ENCODE measurements around the gene HSP90AA1.

The HSP90AA1 gene

DNA sequence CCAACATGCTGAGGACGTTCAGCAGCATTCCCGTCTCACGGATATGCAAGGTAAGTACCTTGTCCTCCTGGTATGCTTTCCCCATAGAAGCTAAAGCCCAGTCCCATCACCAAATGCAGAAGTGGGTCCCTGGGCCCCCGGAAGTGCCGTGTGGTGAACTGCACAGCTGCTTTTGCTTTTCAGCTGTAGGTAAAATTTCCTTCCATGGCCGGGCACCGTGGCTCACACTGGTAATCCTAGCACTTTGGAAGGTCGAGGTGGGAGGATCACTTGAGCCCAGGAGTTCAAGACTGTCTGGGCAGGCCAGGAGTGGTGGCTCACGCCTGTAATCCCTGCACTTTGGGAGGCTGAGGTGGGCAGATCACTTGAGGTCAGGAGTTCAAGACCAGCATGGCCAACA, 44.1 kb downstream of the HSP90AA1 start:
- no peak overlapping the region for H2AFZ ChIP-seq (ENCODE audit: low read length)
- no peak overlapping the region for H3K4me3 ChIP-seq (ENCODE audit: low read length, poor library complexity, severe bottlenecking)
- no peaks in the 10 kb centered on the region for H3F3A ChIP-seq (ENCODE audit: low read depth)
- H3K9me2 ChIP-seq (replicated peaks; ENCODE audit: low read depth, low read length), result no peaks in the 10 kb centered on the region
- H3K79me2 ChIP-seq (ENCODE audit: insufficient read depth, low read length), result no peaks in the 10 kb centered on the region
- no peaks in the 10 kb centered on the region for H3K9me3 ChIP-seq (ENCODE audit: insufficient read depth, low read depth, low read length)
- H3K9ac ChIP-seq (ENCODE audit: low read depth, low read length, poor library complexity, severe bottlenecking), result no peak overlapping the region
- no peaks in the 10 kb centered on the region for H3K27me3 ChIP-seq (ENCODE audit: insufficient read depth, low read length, poor library complexity, severe bottlenecking)
- H3K36me3 ChIP-seq (ENCODE audit: insufficient read depth, low read length), result peaks cover 87% of the 10 kb centered on the region; the same call in 1 of the 2 replicates
- H4K20me1 ChIP-seq (ENCODE audit: insufficient read depth, low read length, poor library complexity, severe bottlenecking), result no peaks in the 10 kb centered on the region
- no peak overlapping the region for H3K4me2 ChIP-seq (ENCODE audit: low read depth, low read length, poor library complexity, severe bottlenecking)
- TF ChIP-seq, protein P1, sequence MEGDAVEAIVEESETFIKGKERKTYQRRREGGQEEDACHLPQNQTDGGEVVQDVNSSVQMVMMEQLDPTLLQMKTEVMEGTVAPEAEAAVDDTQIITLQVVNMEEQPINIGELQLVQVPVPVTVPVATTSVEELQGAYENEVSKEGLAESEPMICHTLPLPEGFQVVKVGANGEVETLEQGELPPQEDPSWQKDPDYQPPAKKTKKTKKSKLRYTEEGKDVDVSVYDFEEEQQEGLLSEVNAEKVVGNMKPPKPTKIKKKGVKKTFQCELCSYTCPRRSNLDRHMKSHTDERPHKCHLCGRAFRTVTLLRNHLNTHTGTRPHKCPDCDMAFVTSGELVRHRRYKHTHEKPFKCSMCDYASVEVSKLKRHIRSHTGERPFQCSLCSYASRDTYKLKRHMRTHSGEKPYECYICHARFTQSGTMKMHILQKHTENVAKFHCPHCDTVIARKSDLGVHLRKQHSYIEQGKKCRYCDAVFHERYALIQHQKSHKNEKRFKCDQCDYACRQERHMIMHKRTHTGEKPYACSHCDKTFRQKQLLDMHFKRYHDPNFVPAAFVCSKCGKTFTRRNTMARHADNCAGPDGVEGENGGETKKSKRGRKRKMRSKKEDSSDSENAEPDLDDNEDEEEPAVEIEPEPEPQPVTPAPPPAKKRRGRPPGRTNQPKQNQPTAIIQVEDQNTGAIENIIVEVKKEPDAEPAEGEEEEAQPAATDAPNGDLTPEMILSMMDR (conservative IDR thresholded peaks at IDR 0.05; ENCODE audit: low read length), result no peak
- TF ChIP-seq EZH2phosphoT487 (IDR thresholded peaks at IDR 0.05; ENCODE audit: borderline replicate concordance), result no peak
- H3K4me1 ChIP-seq (ENCODE audit: insufficient read depth, low read length, poor library complexity, severe bottlenecking), result no peaks in the 10 kb centered on the region

DNA sequence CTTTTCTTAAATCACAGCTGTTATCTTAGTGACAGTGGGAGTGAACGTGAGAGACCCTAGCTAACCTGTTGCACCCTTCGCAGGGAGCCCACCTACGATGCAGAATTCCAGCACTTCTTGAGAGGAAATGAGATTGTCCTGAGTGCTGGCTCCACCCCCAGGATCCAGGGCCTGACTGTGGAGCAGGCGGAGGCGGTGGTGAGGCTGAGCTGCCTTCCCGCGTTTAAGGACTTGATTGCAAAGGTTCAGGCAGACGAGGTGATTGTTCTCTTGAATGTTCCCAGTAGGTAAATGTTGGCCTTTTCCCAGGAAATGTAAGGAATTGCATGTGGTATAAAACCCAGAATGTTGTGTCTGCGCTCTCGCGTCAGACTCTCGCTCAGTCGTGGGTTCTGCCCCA, 46.7 kb downstream of the HSP90AA1 start:
- peaks cover 96% of the 10 kb centered on the region; the same call in 1 of the 2 replicates for H3K36me3 ChIP-seq (ENCODE audit: insufficient read depth, low read length)
- H3K9me3 ChIP-seq (ENCODE audit: insufficient read depth, low read depth, low read length), result no peaks in the 10 kb centered on the region
- no peaks in the 10 kb centered on the region for H3K79me2 ChIP-seq (ENCODE audit: insufficient read depth, low read length)
- H3K9ac ChIP-seq (ENCODE audit: low read depth, low read length, poor library complexity, severe bottlenecking), result no peak overlapping the region
- H3K4me3 ChIP-seq (ENCODE audit: low read length, poor library complexity, severe bottlenecking), result no peak overlapping the region
- no peaks in the 10 kb centered on the region for H4K20me1 ChIP-seq (ENCODE audit: insufficient read depth, low read length, poor library complexity, severe bottlenecking)
- H3K4me1 ChIP-seq (ENCODE audit: insufficient read depth, low read length, poor library complexity, severe bottlenecking), result no peaks in the 10 kb centered on the region
- no peaks in the 10 kb centered on the region for H3K9me2 ChIP-seq (replicated peaks; ENCODE audit: low read depth, low read length)
- H3F3A ChIP-seq (ENCODE audit: low read depth), result no peaks in the 10 kb centered on the region
- no peaks in the 10 kb centered on the region for H3K27me3 ChIP-seq (ENCODE audit: insufficient read depth, low read length, poor library complexity, severe bottlenecking)
- TF ChIP-seq, protein P1 (conservative IDR thresholded peaks at IDR 0.05; ENCODE audit: low read length), result no peak
- TF ChIP-seq EZH2phosphoT487 (IDR thresholded peaks at IDR 0.05; ENCODE audit: borderline replicate concordance), result no peak
- no peak overlapping the region for H3K4me2 ChIP-seq (ENCODE audit: low read depth, low read length, poor library complexity, severe bottlenecking)
- no peak overlapping the region for H2AFZ ChIP-seq (ENCODE audit: low read length)

DNA sequence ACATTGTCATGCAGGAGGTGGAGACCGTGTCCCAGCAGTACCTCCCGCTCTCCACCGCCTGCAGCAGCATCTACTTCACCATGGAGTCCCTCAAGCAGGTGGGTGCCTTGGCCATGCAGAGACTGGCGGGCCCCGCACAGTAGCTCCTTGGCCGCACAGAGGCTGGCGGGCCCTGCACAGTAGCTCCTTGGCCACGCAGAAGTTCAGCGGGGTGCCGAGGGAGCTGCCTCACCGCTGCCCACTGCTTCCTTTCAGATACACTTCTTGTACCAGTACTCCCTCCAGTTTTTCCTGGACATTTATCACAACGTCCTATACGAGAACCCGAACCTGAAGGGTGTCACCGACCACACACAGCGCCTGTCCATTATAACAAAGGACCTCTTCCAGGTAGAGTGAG, 47.7 kb downstream of the HSP90AA1 start:
- no peak overlapping the region for H3K4me2 ChIP-seq (ENCODE audit: low read depth, low read length, poor library complexity, severe bottlenecking)
- no peaks in the 10 kb centered on the region for H4K20me1 ChIP-seq (ENCODE audit: insufficient read depth, low read length, poor library complexity, severe bottlenecking)
- no peaks in the 10 kb centered on the region for H3K4me1 ChIP-seq (ENCODE audit: insufficient read depth, low read length, poor library complexity, severe bottlenecking)
- H2AFZ ChIP-seq (ENCODE audit: low read length), result no peak overlapping the region
- TF ChIP-seq, protein P1 (conservative IDR thresholded peaks at IDR 0.05; ENCODE audit: low read length), result no peak
- no peak for TF ChIP-seq EZH2phosphoT487 (IDR thresholded peaks at IDR 0.05; ENCODE audit: borderline replicate concordance)
- no peak overlapping the region for H3K9ac ChIP-seq (ENCODE audit: low read depth, low read length, poor library complexity, severe bottlenecking)
- peaks cover 95% of the 10 kb centered on the region; the same call in 1 of the 2 replicates for H3K36me3 ChIP-seq (ENCODE audit: insufficient read depth, low read length)
- no peaks in the 10 kb centered on the region for H3F3A ChIP-seq (ENCODE audit: low read depth)
- no peaks in the 10 kb centered on the region for H3K79me2 ChIP-seq (ENCODE audit: insufficient read depth, low read length)
- no peaks in the 10 kb centered on the region for H3K9me2 ChIP-seq (replicated peaks; ENCODE audit: low read depth, low read length)
- H3K4me3 ChIP-seq (ENCODE audit: low read length, poor library complexity, severe bottlenecking), result no peak overlapping the region
- H3K9me3 ChIP-seq (ENCODE audit: insufficient read depth, low read depth, low read length), result no peaks in the 10 kb centered on the region
- no peaks in the 10 kb centered on the region for H3K27me3 ChIP-seq (ENCODE audit: insufficient read depth, low read length, poor library complexity, severe bottlenecking)

All from Loucy (cell line).